Loucy (cell line): ENCODE results near the gene AAK1.

Source experiments
- EZH2phosphoT487 ChIP-seq: fragments of 200-600 bp; IDR thresholded peaks from 2 replicates; pipeline ENCODE4 v1.6.1; 2018; ENCODE audit warnings: antibody characterized with exemption, mild to moderate bottlenecking, moderate library complexity, borderline replicate concordance
- TF ChIP-seq, protein P1 (sequence below): fragments of 200-600 bp; sonication (generic); conservative IDR thresholded peaks from 2 replicates; pipeline ENCODE4 v1.5.1; 2014; ENCODE audit warnings: mild to moderate bottlenecking, antibody characterized with exemption, low read length

DNA sequence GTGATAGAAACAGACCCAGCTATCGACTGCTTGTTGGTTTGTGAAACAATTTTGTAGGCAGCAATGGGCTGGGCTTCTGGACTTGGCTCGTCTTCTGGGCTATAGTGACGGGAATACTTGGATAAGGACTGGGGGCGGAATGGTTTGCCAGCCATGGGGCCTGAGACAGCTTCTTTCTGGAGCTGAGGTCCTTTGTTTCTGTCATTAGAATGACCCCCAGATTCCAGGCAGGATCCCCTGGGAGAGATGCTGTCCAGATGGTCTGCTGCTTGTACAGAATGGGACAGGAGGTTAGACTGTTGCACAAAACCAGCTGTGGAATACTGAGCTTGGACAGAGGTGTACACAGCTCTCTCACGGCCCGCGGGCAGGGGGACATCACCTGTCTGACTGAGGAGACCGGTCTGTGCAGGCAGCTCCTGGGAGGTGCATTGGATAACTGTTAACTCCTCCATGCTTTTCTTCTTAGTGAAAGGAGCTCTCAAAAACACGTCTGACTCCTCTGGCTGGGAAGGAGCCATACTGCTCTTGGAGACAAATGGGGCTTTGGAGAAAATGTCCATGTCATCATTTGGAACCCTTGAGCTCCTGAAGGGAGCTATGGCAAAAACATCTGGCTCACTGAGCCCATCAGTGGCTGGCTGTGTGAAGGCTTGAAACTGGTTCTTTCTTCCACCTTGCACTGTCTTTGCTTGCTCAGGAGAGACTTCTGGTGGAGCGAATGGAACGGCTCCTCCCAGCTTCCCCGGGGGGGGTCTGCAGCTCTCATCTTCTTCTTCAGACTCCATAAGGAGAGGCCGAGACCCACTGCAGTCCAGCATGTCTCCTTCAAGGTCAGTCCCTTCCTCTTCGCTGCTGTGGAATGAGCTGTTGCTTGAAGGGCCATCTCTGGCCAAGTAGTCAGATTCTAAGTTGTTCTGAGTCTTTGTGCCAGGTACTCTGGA, 177.8 kb downstream of the AAK1 start:
- TF ChIP-seq, protein P1, sequence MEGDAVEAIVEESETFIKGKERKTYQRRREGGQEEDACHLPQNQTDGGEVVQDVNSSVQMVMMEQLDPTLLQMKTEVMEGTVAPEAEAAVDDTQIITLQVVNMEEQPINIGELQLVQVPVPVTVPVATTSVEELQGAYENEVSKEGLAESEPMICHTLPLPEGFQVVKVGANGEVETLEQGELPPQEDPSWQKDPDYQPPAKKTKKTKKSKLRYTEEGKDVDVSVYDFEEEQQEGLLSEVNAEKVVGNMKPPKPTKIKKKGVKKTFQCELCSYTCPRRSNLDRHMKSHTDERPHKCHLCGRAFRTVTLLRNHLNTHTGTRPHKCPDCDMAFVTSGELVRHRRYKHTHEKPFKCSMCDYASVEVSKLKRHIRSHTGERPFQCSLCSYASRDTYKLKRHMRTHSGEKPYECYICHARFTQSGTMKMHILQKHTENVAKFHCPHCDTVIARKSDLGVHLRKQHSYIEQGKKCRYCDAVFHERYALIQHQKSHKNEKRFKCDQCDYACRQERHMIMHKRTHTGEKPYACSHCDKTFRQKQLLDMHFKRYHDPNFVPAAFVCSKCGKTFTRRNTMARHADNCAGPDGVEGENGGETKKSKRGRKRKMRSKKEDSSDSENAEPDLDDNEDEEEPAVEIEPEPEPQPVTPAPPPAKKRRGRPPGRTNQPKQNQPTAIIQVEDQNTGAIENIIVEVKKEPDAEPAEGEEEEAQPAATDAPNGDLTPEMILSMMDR: no peak
- TF ChIP-seq EZH2phosphoT487: no peak
